Gastroesophageal sphincter (tissue), 3 donors: ENCODE results near the gene ZNF691.

Experiments used
- EP300 ChIP-seq: sonication (generic); formaldehyde crosslinking; IDR thresholded peaks from one replicate; pipeline ENCODE4 v1.6.1; 2017; ENCODE audit warnings: antibody characterized with exemption, mild to moderate bottlenecking
- POLR2A ChIP-seq, 2 donors: fragments of 450-650 bp; IDR thresholded peaks; one replicate each; pipeline ENCODE4 v1.6.1; 2017; ENCODE audit warnings: antibody characterized with exemption in 2 of 2, mild to moderate bottlenecking in 2 of 2, moderate library complexity in 1 of 2
- POLR2AphosphoS5 ChIP-seq: sonication (generic); formaldehyde crosslinking; IDR thresholded peaks from one replicate; pipeline ENCODE4 v1.6.1; 2017; ENCODE audit warnings: antibody characterized with exemption
- TF ChIP-seq, protein P1 (sequence below), 4 experiments: fragments of 200-600 bp in 2 of 4; fragments of 450-650 bp in 2 of 4; sonication (generic) in 1 of 4; IDR thresholded peaks; one replicate each; pipeline ENCODE4 v1.5.1; 2017 to 2019; ENCODE audit warnings: antibody characterized with exemption in 4 of 4, mild to moderate bottlenecking in 2 of 4, moderate library complexity in 2 of 4

DNA sequence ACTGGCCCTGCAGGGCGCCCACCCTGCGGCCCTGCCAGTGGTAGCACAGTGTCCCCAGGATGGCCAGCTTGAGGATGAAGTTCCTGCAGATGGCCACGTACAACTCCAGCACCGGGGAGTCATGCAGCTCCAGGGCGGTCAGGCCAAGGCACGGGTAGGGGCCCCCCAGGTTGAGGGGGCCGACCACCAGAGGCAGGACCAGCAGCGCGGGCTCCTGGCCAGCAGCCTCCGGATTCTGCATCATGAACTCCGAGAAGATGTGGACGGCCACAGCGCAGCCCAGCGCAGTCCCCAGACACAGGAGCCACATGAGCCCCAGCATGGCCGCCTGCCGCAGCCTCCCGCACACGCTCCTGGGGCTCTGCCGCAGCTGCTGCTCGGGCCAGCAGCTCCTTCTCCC is 41.0 kb downstream of the ZNF691 start:
- TF ChIP-seq POLR2A (IDR thresholded peaks at IDR 0.05) (no peak), POLR2AphosphoS5 (no peak), EP300 (no peak)
- TF ChIP-seq, protein P1, sequence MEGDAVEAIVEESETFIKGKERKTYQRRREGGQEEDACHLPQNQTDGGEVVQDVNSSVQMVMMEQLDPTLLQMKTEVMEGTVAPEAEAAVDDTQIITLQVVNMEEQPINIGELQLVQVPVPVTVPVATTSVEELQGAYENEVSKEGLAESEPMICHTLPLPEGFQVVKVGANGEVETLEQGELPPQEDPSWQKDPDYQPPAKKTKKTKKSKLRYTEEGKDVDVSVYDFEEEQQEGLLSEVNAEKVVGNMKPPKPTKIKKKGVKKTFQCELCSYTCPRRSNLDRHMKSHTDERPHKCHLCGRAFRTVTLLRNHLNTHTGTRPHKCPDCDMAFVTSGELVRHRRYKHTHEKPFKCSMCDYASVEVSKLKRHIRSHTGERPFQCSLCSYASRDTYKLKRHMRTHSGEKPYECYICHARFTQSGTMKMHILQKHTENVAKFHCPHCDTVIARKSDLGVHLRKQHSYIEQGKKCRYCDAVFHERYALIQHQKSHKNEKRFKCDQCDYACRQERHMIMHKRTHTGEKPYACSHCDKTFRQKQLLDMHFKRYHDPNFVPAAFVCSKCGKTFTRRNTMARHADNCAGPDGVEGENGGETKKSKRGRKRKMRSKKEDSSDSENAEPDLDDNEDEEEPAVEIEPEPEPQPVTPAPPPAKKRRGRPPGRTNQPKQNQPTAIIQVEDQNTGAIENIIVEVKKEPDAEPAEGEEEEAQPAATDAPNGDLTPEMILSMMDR (IDR thresholded peaks at IDR 0.05): no peak
